Activated B cell treated with CpG ODN at 0.5 μM for 24 hours (primary cell): ENCODE data around the gene SYNJ1. TPM values are rescaled to one million over a fixed set of nuclear protein-coding genes. Genes with fewer than 3 reads are reported as not detected.

ENCODE experiments used
- ATAC-seq: fragments of 200-7000 bp; cut with Tn5 transposase; one replicate; pipeline ENCODE4 v1.10.0; 2021; ENCODE audit warnings: low read depth, mild to moderate bottlenecking, moderate library complexity
- CTCF ChIA-PET: fragments of 350-600 bp; sonication (Branson Sonifier 250); formaldehyde crosslinking; loops from one replicate; lab custom pipeline; 2021; ENCODE audit warnings: antibody characterized with exemption; lab: Charles Lee
- POLR2A ChIA-PET: fragments of 350-600 bp; sonication (Branson Sonifier 250); formaldehyde crosslinking; loops from one replicate; lab custom pipeline; 2021; ENCODE audit warnings: antibody characterized with exemption; lab: Charles Lee
- DNase-seq: peaks from one replicate; pipeline ENCODE4 v3.0.0; 2022
- H3K27ac Mint-ChIP-seq: one replicate; pipeline ENCODE4 v1.8.0; 2020; ENCODE audit warnings: mixed read lengths
- H3K27me3 Mint-ChIP-seq: one replicate; pipeline ENCODE4 v1.8.0; 2021; ENCODE audit warnings: mixed read lengths
- H3K36me3 Mint-ChIP-seq: one replicate; pipeline ENCODE4 v1.8.0; 2021; ENCODE audit warnings: low read depth, mixed read lengths
- H3K4me1 Mint-ChIP-seq: one replicate; pipeline ENCODE4 v1.8.0; 2021; ENCODE audit warnings: mixed read lengths
- H3K4me3 Mint-ChIP-seq: one replicate; pipeline ENCODE4 v1.8.0; 2020; ENCODE audit warnings: mild to moderate bottlenecking, mixed read lengths
- H3K9me3 Mint-ChIP-seq: one replicate; pipeline ENCODE4 v1.8.0; 2020; ENCODE audit warnings: mixed read lengths
- CTCF ChIP-seq: fragments of 200-600 bp; IDR thresholded peaks from one replicate; pipeline ENCODE4 v1.8.0; 2022; ENCODE audit warnings: antibody characterized with exemption, mild to moderate bottlenecking
- intact Hi-C: fragments of 100-400 bp; cut with micrococcal nuclease; formaldehyde crosslinking; loops from one replicate; pipeline ENCODE4 v1.15.1; 2024
- total RNA-seq: library from RNA; stranded (reverse); gene quantifications from 2 replicates; pipeline ENCODE4 v1.2.3, GENCODE V29; 2022

SYNJ1 gene
- total RNA-seq, 1 donor from 2014 or later: 5.2 TPM

GRCh38 chr21:32756096-32756495, 28.3 kb upstream of the SYNJ1 start:
- no peak overlapping the region for H3K27ac Mint-ChIP-seq
- H3K9me3 Mint-ChIP-seq: no peaks in the 10 kb centered on the region
- TF ChIP-seq CTCF: no peak
- H3K4me1 Mint-ChIP-seq: no peaks in the 10 kb centered on the region
- H3K27me3 Mint-ChIP-seq: no peaks in the 10 kb centered on the region
- POLR2A ChIA-PET: no interaction called here
- H3K36me3 Mint-ChIP-seq: peaks cover 82% of the 10 kb centered on the region
- CTCF ChIA-PET: interaction anchor here (0.6 kb wide), 1 partner anchor 48 kb away, joined by 3 read pairs; no protein-coding TSS in a partner anchor
- no peak for ATAC-seq
- intact Hi-C loops: no loop called here
- no peak for DNase-seq
- H3K4me3 Mint-ChIP-seq: no peak overlapping the region

DNA sequence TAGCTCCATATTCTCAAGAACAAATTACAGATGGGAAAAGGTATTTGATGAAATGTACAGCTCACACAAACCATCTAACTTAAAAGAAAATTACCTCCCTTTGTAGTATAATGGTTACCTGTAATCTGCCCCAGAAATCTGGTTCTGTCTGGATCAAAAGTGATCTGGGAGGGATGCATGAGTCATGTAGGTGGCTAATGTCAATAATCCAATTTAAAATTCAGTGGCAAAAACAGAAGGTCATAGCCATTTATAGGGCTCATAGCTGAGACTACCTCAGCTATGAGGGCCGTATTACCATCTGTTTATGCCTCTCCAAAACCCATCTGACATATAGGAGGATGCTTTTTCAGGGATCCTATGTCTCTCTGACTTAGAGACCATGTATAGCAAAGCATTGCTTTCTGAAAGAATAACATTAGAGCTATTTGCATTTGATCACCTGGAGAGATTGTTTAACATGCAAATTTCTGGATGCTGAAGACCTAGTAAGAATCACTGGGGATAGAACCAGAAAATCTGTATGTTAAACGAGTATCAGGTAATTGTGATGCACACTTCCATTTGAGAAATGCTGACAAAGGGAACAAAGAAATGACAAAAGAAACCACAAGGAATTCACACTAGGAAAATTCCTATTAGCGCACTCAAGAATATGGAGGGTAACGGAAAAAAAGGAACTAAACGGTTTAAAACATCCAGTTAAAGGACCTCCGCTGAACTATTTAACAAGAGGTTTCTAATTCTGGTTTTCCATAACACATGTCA, 26.2 kb upstream of the SYNJ1 start:
- no peaks in the 10 kb centered on the region for H3K27me3 Mint-ChIP-seq
- POLR2A ChIA-PET: no interaction called here
- no peak overlapping the region for H3K4me3 Mint-ChIP-seq
- H3K36me3 Mint-ChIP-seq: peaks cover 81% of the 10 kb centered on the region
- DNase-seq (no peak), ATAC-seq (no peak)
- H3K27ac Mint-ChIP-seq: no peak overlapping the region
- no peaks in the 10 kb centered on the region for H3K4me1 Mint-ChIP-seq
- no peaks in the 10 kb centered on the region for H3K9me3 Mint-ChIP-seq
- intact Hi-C loops: no loop called here
- CTCF ChIA-PET: interaction anchor here (0.8 kb wide), 1 partner anchor 18 kb away, joined by 3 read pairs; the partner anchor contains the start of gene PAXBP1
- no peak for TF ChIP-seq CTCF

DNA sequence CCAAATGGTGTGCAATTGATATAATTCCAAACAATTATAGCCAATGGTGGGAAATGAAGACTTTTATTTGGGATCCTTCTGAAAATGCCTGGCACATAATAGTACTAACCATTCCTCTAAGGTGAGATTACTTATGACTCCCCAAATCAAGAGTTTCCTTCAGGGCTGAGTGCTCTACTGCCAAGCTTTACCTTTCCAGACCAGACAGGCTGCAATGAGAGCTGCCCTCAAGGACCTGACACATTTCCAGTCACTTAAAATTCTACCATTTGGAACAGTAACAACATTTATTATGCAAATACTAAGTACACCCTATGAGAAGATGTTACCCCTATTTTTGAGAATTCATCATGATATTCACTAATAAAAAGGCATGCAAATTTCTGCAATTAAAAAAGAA, 22.6 kb upstream of the SYNJ1 start:
- Mint-ChIP-seq H3K4me3 (no peak overlapping the region), H3K27me3 (no peaks in the 10 kb centered on the region), H3K36me3 (peaks cover 90% of the 10 kb centered on the region), H3K27ac (no peak overlapping the region), H3K4me1 (no peaks in the 10 kb centered on the region), H3K9me3 (no peaks in the 10 kb centered on the region)
- CTCF ChIA-PET: no interaction called here
- intact Hi-C loops: no loop called here
- ATAC-seq: no peak
- no peak for TF ChIP-seq CTCF
- POLR2A ChIA-PET: interaction anchor here (1.2 kb wide), 1 partner anchor 21 kb away, joined by 3 read pairs; the partner anchor contains the start of gene PAXBP1
- DNase-seq: no peak

DNA sequence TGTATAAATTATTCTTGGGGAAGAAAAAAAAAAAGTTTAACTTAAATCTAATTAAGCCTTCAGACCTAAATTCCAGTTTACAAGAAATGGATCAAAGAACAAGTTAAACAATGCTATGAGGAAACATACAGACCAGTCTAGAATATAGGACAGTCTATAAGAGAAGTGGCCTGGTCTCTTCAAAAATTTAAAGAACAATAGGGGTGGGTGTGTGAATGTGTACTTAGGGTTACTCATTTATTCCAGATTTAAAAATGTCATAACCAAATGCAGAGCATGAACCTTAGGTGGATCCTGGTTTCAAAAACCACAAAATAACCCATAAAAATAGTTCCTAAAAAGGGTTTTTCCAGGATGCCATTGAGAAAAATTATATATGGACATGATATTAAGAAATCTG, 21.8 kb upstream of the SYNJ1 start:
- peaks cover 89% of the 10 kb centered on the region for H3K36me3 Mint-ChIP-seq
- TF ChIP-seq CTCF: no peak
- ATAC-seq (no peak), DNase-seq (no peak)
- H3K9me3 Mint-ChIP-seq: no peaks in the 10 kb centered on the region
- no peak overlapping the region for H3K27ac Mint-ChIP-seq
- intact Hi-C loops: no loop called here
- CTCF ChIA-PET: no interaction called here
- POLR2A ChIA-PET: interaction anchor here (1.2 kb wide), 1 partner anchor 22 kb away, joined by 3 read pairs; the partner anchor contains the start of gene PAXBP1
- no peaks in the 10 kb centered on the region for H3K27me3 Mint-ChIP-seq
- no peak overlapping the region for H3K4me3 Mint-ChIP-seq
- H3K4me1 Mint-ChIP-seq: no peaks in the 10 kb centered on the region

GRCh38 chr21:32748529-32748928, 20.7 kb upstream of the SYNJ1 start:
- ATAC-seq: no peak
- ChIA-PET POLR2A (interaction anchor here (0.9 kb wide), 1 partner anchor 23 kb away, joined by 3 read pairs; the partner anchor contains the start of gene PAXBP1), CTCF (no interaction called here)
- TF ChIP-seq CTCF: no peak
- H3K27ac Mint-ChIP-seq: no peak overlapping the region
- H3K27me3 Mint-ChIP-seq: no peaks in the 10 kb centered on the region
- no peaks in the 10 kb centered on the region for H3K4me1 Mint-ChIP-seq
- peaks cover 88% of the 10 kb centered on the region for H3K36me3 Mint-ChIP-seq
- intact Hi-C loops: no loop called here
- DNase-seq: no peak
- no peak overlapping the region for H3K4me3 Mint-ChIP-seq
- no peaks in the 10 kb centered on the region for H3K9me3 Mint-ChIP-seq
